Stimulated activated CD8-positive, alpha-beta memory T cell treated with anti-CD3 and anti-CD28 coated beads, Interleukin-12 subunit alpha, Interleukin-12 subunit beta, amount 100 ng/mL, for 24 hours (primary cell): Measurements from ENCODE around the gene CRPPA.
"Not testable (repeated sequence)": the region's sequence is repeated elsewhere in the genome, so short reads cannot be mapped to it uniquely, and the experiment has no call there.

Experiments used
- DNase-seq: peaks from one replicate; pipeline ENCODE4 v3.0.0-alpha.2; 2020; ENCODE audit errors: extremely low read depth

CRPPA gene

GRCh38 chr7:16421333-16422102 is at the start of gene CRPPA:
TSS of gene CRPPA (minus strand) at chr7:16421538. CDS start at chr7:16421322, 216 bp downstream.
- no peak for DNase-seq

- no peak for DNase-seq
Measured at GRCh38 chr7:16465469-16466361, 44.4 kb upstream of the CRPPA start, which contains the start of gene SOSTDC1. TSS of gene SOSTDC1 (minus strand) at chr7:16465738. CDS start at chr7:16465668, 70 bp downstream.

DNA sequence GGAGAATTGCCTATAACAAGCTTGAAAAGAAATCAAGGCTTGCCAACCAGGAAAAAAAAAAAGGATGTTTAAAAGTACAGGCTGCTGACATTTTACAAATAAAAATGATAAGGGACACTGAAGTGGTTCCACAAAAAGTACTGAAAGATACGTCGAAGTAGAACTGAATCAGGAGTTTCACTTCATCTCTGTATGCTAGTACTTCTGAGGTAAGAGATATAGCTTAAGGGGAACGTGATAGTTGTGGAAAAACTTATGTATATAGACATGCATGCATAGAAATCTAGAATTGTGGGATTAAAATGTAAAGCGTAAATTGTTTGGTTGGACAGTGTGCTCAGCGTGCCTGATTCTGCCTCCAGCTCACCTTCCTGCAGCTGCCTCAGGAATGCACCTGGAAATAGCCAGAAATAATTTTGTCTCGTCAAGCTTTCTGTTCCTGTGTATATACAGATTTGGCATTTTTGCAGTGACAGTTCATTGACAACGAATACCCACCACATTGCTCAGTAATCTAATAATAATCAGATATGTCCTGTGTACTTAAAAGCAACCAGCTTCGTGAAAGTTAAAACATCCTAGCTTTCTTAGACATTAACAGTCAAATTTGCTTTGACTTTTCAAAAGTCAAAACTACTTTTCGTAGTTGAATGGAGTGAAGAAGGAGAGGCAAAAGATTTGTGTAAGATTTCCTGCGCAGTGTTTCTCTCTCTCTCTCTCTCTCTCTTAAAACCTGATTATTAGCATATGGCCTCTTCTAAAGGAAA is 42.8 kb upstream of the CRPPA start:
- DNase-seq = no peak

DNA sequence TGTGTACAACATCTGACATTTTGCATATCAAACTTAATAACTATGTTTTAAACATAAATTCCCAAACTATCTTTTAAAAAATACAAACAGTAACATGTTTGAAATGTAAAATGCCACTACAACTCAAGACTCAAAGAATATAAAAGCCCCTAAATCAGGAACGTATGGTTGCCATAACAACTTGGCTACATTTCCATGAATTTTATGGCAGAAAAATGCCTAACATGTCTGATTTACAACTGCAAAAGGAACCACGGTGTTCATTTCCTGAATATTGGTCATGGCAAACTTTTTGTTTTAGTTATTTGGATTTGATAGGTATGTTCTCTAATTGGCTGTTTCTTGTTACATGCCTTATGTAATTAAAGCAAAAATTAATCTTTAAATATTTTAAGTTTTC is 42.2 kb upstream of the CRPPA start:
- no peak for DNase-seq

DNA sequence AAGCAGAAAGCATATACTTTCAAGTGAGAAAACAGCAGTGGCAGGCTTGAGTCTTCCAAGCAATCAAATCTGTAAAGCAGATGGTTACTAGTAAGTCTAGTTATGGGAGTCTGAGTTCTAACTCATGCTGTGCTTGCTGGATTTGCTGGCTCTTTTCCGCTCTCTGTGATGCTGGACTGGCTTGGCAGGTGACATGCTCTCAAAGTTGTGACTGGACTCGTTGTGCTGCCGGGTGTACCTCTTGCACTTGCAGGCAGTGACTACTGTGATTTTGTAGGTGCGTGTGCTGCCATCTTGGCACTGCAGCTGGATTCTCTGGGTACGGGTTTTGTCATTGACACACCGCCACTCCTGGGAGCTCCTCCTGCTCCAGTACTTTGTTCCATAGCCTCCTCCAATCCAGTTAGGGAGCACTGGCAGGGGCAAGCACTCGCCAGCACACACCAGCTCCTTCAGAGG is 41.1 kb upstream of the CRPPA start:
- no peak for DNase-seq

- no peak for DNase-seq
Measured at GRCh38 chr7:16460789-16461493, 39.6 kb upstream of the CRPPA start.

DNA sequence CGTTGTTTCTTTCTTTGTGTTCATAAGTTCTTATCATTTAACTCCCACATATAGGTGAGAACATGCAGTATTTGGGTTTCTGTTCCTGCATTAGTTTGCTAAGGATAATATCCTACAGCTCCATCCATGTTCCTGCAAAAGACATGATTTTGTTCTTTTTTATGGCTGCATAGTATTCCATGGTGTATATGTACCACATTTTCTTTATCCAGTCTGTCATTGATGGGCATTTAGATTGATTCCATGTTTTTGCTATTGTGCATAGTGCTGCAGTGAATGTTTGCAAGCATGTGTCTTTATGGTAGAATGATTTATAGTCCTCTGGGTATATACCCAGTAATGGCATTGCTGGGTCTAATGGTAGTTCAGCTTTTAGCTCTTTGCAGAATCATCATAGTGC is 35.0 kb upstream of the CRPPA start:
- DNase-seq = not testable (repeated sequence)

DNA sequence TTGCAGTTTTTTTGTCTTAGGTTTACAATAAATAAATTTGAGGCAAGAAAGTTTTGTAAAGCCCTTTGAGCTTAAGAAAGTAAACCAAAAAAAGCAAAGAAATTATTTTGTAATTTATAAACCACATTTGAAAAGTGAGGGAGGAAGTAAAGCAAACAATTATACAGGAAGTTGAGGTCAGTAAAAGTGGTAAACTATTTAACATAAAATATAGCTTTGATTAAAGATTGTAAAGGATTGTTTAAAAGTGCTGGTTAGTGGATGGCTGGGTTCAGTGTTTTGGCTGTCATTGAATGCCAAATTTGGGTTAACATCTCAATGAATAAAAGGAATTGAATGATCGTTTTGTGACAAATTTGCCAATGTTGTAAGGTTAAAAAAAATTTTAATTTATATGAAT is 34.3 kb upstream of the CRPPA start:
- DNase-seq = no peak

DNA sequence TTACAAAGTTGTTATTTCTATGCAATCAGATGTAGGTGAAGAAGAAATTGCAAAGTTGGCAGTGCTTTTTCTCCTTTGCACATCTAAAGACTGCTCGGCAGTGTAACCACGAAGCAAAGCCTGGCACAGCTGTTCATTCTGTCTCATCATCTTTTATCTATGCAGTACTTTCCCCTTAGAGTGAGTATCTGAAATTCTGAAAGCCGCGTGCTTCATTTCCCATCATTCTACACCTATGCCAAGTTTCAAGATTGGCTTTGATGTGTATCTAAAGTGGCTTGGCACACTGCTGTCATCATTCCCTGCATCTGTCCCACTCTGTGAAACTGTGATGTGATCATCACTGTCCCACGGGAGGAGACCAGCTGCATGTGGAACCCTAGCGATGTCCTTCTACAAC is 29.0 kb upstream of the CRPPA start:
- DNase-seq = no peak

DNA sequence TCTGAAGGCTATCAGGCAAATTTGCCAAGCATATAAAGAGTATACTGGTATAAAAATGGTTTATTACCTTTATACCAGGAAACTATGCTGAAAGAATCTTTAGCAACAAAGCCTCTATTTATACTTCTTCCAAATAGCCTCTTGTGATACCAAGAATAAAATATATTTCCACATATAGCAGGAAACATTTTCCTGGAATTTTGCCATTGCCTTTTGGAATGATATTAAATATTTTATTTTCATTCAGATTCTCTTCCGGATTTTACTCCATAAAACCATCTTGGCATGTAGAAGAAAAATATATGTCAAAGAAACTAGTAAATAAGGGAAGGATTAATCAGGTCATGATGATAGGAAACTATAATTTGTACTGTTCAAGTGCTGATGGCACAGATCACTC is 26.5 kb upstream of the CRPPA start:
- no peak for DNase-seq

GRCh38 chr7:16446508-16446907 is 25.2 kb upstream of the CRPPA start:
- DNase-seq = no peak

DNA sequence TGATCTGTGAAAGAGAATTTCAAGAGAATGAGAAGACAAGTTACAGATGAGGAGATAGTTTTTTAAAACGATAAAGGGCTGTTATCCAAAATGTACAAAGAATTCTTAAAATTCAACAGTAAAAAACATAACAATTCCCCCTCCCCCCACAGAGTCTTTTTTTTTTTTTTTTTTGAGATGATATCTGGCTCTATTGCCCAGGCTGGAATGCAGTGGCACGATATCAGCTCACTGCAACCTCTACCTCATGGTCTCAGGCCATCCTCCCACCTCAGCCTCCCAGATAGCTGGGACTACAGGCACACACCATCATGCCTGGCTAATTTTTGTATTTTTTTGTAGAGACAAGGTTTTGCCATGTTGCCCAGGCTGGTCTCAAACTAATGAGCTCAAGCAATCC is 22.5 kb upstream of the CRPPA start:
- not testable (repeated sequence) for DNase-seq

DNA sequence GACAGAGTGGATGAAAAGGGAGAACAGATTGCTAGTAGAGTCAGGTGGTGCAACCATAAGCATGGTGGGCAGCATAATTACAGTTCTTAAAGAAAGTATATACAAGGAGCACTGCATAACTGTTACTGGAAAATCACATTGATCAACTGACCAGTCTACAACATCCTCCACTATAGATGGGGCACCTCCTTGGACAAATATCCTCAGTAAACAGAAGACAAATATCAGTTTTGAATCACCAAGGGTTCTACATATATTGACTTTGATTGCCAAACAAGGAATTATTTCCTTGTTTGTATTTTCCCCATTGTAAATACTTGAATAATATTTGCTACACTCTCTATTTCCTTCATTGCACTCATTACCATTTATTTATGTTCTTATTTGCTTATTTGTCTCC is 17.6 kb upstream of the CRPPA start:
- DNase-seq = no peak

DNA sequence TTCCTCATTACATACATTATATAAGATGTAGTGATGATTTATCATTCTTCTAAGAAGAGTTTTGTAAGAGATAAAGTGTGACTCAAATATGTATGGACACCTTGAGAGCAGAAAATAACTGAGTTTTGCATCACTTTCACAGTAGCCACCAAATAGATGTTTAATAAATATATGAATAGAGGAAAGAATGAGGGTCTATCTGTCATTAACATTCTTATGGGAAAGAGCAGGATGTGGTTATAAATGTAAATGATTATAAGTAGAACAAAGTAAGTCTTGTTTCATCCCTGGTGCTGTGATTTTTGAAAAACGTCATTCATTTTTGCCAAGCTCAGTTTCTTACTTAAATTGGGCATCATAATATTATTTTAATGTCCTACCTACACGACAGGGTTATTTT is 15.0 kb upstream of the CRPPA start:
- no peak for DNase-seq

- no peak for DNase-seq
Measured at GRCh38 chr7:16433568-16434122, 12.3 kb upstream of the CRPPA start.

GRCh38 chr7:16432425-16432731 is 11.0 kb upstream of the CRPPA start:
- no peak for DNase-seq

DNA sequence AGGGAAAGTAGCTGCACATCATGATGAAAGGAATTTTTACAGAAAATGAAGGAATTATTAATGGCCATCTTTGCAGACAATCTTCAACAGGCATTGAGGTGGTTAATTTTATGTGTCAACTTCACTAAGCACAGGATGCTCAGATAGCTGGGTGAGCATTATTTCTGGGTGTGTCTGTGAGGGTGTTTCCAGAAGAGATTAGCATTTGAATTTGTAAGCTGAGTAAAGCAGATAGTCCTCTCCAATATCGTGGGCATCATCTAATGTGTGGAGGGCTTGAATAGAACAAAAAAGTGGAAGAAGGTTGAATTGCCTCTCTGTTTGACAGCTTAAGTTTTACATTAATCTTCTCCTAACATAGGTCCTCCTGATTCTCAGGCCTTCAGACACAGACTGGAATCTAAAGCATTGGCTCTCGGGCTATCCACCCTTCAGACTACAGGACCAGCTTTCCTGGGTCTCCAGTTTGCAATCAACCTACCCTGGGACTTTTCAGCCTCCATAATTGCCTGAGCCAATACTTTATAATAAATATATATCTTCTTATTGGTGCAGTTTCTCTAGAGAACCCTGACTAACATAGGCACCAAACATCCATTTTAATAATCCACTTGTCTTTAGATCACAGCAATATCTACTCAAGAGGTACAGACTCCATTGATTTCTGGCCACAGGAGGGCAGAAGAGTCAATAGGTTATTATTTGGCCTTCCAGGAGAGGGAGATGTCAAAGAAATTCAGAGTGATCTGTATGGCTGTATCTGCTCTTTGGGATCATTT is 10.5 kb upstream of the CRPPA start:
- no peak for DNase-seq

DNA sequence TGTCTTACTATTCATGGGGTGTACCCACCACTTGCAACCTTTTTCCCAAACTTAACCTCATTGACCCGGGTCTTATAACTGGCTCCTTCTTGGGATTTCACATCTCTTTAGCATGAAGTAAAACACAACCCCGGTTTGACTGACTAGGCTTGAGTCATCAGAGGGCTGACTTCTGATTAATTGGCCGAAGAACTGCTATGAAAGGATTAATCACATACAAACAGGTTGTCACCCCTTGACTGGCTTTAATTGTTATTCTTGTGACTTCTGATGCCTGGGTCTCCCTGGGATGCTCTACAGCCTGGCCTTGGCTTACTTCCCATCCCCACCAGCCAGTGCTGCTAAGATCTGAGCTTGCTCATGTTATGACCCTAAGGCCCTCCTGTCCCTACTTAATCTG is 8.8 kb upstream of the CRPPA start:
- no peak for DNase-seq

DNA sequence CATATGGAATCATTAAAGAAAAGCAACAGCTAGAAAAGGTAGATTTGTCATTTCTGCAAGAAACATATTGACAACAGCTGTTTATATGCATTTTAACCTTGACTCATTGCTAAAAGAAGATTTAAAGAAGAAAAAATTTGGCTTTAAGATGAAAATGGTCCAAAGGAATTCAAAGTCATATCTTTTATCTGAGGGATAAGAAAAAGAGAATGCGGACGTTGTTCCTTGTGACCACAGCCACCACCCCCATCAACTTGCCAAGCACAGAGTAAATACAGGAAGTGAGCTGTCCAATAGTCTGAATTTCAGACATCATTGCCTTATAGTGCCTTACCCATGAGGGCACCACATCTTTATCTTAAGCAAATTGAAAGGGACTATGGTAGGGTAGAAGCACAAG is 7.3 kb upstream of the CRPPA start:
- no peak for DNase-seq

GRCh38 chr7:16428182-16428581 is 6.8 kb upstream of the CRPPA start:
- DNase-seq = no peak

DNA sequence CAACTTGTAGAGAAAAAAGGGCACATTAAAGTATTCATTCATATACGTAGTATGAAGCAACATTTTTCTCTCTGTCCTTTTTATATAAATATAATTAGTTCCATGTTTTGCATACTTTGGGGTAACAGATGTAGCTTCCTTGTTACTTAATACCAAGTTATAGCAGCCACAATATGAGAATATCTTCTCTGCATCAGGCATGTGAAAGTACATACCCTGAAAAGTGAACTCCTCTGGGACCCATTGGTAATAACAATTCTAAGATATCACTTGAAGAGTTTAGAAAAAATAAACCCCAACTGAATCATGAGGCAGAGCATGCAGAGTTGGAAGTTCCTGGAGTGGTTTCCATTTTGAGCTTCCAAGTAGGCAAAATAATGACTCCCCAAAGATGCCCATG is 2.4 kb upstream of the CRPPA start:
- no peak for DNase-seq
